Mucosa of descending colon (tissue), 3 donors: ENCODE results near the gene CD300H. TPM values are rescaled to one million over a fixed set of nuclear protein-coding genes. Genes with fewer than 3 reads are reported as not detected.
A peak's percentile ranks its signal among the peaks of the same experiment; 100 is the strongest.

Experiments
- ATAC-seq: fragments of 200-7000 bp; cut with Tn5 transposase; one replicate; pipeline ENCODE4 v1.9.1; 2020; ENCODE audit warnings: mild to moderate bottlenecking, moderate library complexity
- DNase-seq, 3 donors: peaks; one replicate each; pipeline ENCODE4 v3.0.0-alpha.2; 2020
- H3K36me3 ChIP-seq: fragments of 200-600 bp; one replicate; pipeline ENCODE4 v1.8.0; 2021; ENCODE audit warnings: low read depth, mild to moderate bottlenecking
- H3K4me1 ChIP-seq: fragments of 200-600 bp; one replicate; pipeline ENCODE4 v1.8.0; 2021; ENCODE audit warnings: low read depth, mild to moderate bottlenecking
- H3K4me3 ChIP-seq: fragments of 200-600 bp; one replicate; pipeline ENCODE4 v1.8.0; 2021; ENCODE audit warnings: mild to moderate bottlenecking
- H3K9me3 ChIP-seq: fragments of 200-600 bp; one replicate; pipeline ENCODE4 v1.8.0; 2021; ENCODE audit warnings: mild to moderate bottlenecking
- intact Hi-C, 2 donors: fragments of 100-400 bp; cut with DNase I in 1 of 2; cut with micrococcal nuclease in 1 of 2; formaldehyde crosslinking; loops; one replicate each; pipeline versions ENCODE4 v1.11.0 to v1.11.1; 2022; cut with DNase I, micrococcal nuclease
- total RNA-seq, 3 donors: library from RNA; stranded (reverse); fragmentation: NEBNext Ultra II Directional in 2 of 3; extraction: Animal tissue kit (Norgen Biotek cat#: 25700) in 2 of 3; gene quantifications; one replicate each; pipeline versions ENCODE4 v1.2.1 to v1.2.4, GENCODE V29; 2021 to 2023
- TF ChIP-seq, protein P1 (sequence below): fragments of 200-600 bp; IDR thresholded peaks from one replicate; pipeline ENCODE4 v1.8.0; 2022; ENCODE audit warnings: antibody characterized with exemption, mild to moderate bottlenecking
- donor health status: DM: no; HTN: no; CAD: no; lungs with moderate emphysema.
- donor health status: DM: no; HTN: no; CAD: no.
- donor health status: DM: no; HTN: yes; CAD: no.

CD300H gene
- total RNA-seq, 3 donors from 2014 or later, result not detected

DNA sequence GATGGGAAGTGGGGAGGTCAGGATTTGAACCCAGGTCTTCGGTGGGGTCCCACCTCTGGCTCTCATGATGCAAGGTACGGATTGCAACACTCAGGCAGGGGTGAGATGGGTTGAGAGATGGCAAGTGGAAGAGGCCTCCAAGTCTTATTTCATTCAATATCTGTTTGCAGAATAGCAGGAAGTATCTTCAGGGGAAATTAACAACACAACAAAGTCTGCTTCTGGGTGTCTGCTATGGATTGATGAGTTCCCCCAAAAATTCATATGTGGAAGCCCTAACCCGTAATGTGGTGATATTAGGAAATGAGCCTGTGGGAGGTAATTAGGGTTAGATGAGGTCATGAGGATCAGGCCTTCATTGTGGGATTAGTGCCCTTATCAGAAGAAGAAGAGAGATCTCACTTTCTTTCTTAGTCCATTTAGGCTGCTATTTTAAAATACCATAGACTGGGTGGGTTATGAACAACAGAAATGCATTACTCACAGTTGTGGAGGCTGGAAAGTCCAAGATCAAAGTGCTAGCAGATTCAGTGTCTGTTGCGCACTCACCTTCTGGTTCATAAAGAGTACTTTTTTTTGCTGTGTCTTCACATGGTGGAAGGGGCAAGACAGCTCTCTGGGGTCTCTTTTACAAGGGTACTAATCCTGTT, 4.4 kb upstream of the CD300H start:
- Histone ChIP-seq H3K9me3 (no peaks in the 10 kb centered on the region), H3K4me3 (no peak overlapping the region), H3K4me1 (no peaks in the 10 kb centered on the region), H3K36me3 (no peaks in the 10 kb centered on the region)
- TF ChIP-seq, protein P1, sequence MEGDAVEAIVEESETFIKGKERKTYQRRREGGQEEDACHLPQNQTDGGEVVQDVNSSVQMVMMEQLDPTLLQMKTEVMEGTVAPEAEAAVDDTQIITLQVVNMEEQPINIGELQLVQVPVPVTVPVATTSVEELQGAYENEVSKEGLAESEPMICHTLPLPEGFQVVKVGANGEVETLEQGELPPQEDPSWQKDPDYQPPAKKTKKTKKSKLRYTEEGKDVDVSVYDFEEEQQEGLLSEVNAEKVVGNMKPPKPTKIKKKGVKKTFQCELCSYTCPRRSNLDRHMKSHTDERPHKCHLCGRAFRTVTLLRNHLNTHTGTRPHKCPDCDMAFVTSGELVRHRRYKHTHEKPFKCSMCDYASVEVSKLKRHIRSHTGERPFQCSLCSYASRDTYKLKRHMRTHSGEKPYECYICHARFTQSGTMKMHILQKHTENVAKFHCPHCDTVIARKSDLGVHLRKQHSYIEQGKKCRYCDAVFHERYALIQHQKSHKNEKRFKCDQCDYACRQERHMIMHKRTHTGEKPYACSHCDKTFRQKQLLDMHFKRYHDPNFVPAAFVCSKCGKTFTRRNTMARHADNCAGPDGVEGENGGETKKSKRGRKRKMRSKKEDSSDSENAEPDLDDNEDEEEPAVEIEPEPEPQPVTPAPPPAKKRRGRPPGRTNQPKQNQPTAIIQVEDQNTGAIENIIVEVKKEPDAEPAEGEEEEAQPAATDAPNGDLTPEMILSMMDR, result no peak
- intact Hi-C loops, result no loop called here
- ATAC-seq, result no peak
- DNase-seq, result no peak

DNA sequence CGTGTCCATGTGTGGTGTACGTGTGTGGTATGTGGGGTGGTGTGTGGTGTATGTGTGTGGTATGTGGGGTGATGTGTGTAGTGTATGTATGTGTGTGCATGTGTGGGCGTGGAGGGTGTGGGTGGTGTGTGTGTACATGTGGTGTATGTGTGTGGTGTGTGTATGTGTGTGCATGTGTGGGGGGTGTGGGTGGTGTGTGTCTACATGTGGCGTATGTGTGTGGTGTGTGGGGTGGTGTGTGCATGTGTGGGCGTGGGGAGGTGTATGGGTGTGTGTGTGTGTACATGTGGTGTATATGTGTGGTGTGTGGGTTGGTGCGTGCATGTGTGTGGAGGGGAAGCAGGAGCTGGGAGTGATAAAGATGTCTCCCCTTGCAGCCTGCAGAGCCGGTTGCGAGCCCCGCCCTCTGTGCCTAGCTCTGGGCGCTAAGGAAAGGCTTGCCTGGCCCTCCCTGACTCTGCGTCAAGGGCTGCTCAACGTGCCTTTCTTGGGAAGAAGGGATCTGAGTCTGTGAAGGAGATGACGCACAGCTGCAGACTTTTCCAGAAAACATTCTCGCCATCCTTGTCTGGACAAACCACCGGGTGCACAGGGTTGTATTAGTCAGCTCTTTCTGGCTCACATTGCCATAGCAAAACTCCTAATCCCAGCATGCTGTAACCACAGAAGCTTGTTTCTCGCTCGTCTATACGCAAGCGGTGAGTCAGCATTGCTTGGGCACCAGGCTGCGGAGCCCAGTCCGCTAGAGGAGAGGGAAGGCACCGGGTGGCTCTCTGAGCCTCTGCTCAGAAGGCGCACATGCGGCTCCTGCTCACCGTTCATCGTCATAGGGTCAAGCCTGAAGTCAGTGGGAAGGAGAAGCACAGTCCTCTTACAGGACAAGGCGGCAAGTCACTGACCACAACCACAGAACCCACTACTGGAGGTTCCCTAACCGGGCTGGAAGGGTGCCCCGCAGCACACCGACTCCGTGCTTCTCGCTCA, 2.0 kb upstream of the CD300H start:
- DNase-seq (peak in 2 of 3 donors; percentile 44 to 75), ATAC-seq (peak; percentile 55)
- Histone ChIP-seq H3K9me3 (no peaks in the 10 kb centered on the region), H3K36me3 (no peaks in the 10 kb centered on the region), H3K4me1 (no peaks in the 10 kb centered on the region), H3K4me3 (no peak overlapping the region)
- TF ChIP-seq, protein P1, result no peak
- intact Hi-C loops, result no loop called here

DNA sequence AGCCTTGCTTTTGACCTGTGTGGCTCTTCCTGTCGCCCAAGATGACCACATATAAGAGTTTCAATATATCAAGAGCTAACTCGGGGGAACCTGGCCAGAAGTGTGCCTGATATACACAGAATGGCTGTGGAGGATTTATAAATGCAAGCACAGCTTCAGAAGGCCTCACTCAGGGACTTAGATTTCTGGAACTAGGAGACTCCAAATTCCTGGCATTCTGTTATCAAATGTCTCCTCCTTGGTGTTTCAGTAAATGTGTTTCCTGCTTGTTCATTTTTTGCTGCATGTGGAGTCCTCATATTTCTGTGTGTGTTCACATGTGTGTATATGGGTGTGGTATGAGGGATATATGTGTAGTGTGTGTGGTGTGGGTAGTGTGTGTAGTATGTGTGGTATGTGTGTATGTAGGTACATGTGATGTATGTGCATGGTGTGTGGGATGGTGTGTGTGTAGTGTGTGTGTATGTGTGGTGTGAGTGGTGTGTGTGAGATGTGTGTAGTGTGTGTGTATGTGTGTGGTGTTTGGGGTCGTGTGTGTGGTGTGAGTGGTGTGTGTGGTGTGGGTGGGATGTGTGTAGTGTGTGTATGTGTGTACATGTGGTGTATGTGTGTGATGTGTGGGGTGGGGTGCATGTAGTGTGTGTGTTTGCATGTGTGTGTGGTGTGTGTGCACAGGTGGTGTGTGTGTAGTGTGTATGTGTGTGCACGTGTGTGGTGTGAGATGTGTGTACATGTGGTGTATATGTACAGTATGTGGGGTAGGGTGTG, 981 bp upstream of the CD300H start:
- Histone ChIP-seq H3K36me3 (no peaks in the 10 kb centered on the region), H3K4me1 (no peaks in the 10 kb centered on the region), H3K4me3 (no peak overlapping the region), H3K9me3 (no peaks in the 10 kb centered on the region)
- ATAC-seq (no peak), DNase-seq (no peak)
- TF ChIP-seq, protein P1, result no peak
- intact Hi-C loops, result no loop called here

DNA sequence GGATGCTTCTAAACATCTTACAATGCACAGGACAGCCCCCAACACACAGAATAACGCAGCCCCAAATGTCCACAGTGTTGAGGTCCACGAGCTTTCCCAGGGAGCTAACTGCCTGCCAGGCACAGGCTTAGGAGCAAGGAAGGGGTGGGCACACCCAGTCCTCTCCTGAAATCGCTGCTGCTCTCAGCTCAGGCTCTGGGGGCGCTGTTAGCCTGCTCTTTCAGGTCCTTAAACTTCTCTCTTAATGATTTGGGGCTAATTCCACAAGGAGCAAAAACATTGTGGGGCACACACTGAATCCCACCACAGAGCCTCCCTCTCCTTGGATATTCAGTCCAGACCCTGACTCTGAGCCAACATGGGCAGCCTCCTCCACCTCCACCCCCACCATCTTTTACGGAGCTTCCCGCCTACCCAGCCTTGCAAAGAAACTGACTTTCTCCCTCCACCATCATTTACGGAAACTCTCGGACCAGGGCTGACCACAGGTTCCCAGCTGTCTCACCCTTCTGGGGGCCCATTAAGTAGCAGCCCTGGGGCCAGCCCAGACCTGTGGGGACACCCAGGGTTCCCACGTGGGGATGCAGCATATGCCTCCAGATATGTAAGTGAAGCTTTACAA, 1.1 kb downstream of the CD300H start:
- Histone ChIP-seq H3K9me3 (no peaks in the 10 kb centered on the region), H3K36me3 (no peaks in the 10 kb centered on the region), H3K4me1 (no peaks in the 10 kb centered on the region), H3K4me3 (no peak overlapping the region)
- peak in 2 of 3 donors; percentile 52 to 64 for DNase-seq
- intact Hi-C loops, result no loop called here
- peak; percentile 63 for ATAC-seq
- TF ChIP-seq, protein P1, result no peak

DNA sequence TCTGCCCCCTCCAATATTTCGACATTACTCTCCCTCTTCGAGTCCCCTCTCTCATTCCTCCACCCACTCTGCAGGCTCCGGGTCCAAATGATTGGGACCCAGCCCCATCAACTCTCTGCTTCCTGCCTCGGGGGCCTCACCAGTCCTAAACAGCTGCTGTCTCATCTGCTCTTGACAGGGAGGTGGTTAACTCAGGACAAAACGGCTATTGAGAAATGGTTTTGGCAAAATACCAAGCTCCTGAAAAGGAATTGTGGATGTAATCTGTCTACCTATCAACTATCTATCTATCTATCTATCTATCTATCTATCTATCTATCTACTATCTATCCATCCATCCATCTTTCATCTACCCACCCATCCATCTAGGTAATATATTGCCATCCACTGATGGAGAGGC, 2.2 kb downstream of the CD300H start:
- H3K36me3 ChIP-seq, result no peaks in the 10 kb centered on the region
- no peaks in the 10 kb centered on the region for H3K4me1 ChIP-seq
- intact Hi-C loops, result no loop called here
- no peaks in the 10 kb centered on the region for H3K9me3 ChIP-seq
- TF ChIP-seq, protein P1, result no peak
- H3K4me3 ChIP-seq, result no peak overlapping the region
- ATAC-seq (no peak), DNase-seq (no peak)
